Heart left ventricle (tissue), 13 donors: ENCODE data around the gene KRT80.

ENCODE experiments used
- CTCF ChIP-seq, 12 donors: fragments of 200-600 bp; sonication (generic) in 4 of 12; IDR thresholded peaks; one replicate each; pipeline versions ENCODE4 v1.5.0 to v1.8.0; 2018 to 2022; ENCODE audit warnings: antibody characterized with exemption in 12 of 12, mild to moderate bottlenecking in 5 of 12
- POLR2A ChIP-seq, 2 donors: fragments of 450-650 bp; IDR thresholded peaks; one replicate each; pipeline ENCODE4 v1.6.1; 2017; ENCODE audit warnings: antibody characterized with exemption in 2 of 2, mild to moderate bottlenecking in 2 of 2, moderate library complexity in 2 of 2
- donor health status: ischemic (EF 13 %, LVEDD 7.1; RV severe dilation, severe dysfunction).
- donor health status: DM: no; HTN: yes; CAD: no.
- donor health status: DM: no; HTN: no; CAD: no.
- donor health status: ischemic (EF 25% LVEDD 6.9; RV normal size, moderate dysfunction).
- donor health status: ischemic (EF 25% LVEDD 5.7; RV mildly dilated, moderate dysfunction).
- donor health status: ischemic (EF 35%, LVEDD 5.7; RV mildly dilated, moderate dysfunction).
- donor health status: nonischemic (EF 11% LVEDD 7.7; RV severe dilation, severe dysfunction).
- donor health status: DM: yes; HTN: yes; CAD: no.
- donor health status: PGD.
- donor health status: ischemic (EF 29% LVEDD 5.4; RV normal size, mild dysfunction).
- donor health status: nonischemic (EF 23%, LVEDD 6.1; RV moderate dilation, normal function).

GRCh38 chr12:52215587-52216031, 23.8 kb upstream of the KRT80 start:
- TF ChIP-seq CTCF (IDR thresholded peaks at IDR 0.05) (no peak), POLR2A (IDR thresholded peaks at IDR 0.05) (no peak)
